Measurements from ENCODE around the gene NRXN2. TPM values are rescaled to one million over a fixed set of nuclear protein-coding genes. Genes with fewer than 3 reads are reported as not detected.

NRXN2 gene
- total and polyA plus RNA-seq, 7 donors, result 0.44 to 5.2 (median 1.9) TPM

- Histone ChIP-seq H3K27me3 (ENCODE audit: insufficient read depth in 3 of 3, low read length in 2 of 3) (peaks cover 0 to 23% (median 10%) of the 10 kb centered on the region in 3 donors), H3K36me3 (ENCODE audit: insufficient read depth in 1 of 2, low read depth in 1 of 2) (no peaks in the 10 kb centered on the region), H3K27ac (no peak overlapping the region), H3K4me1 (no peaks in the 10 kb centered on the region), H3K4me3 (no peak overlapping the region), H3K9me3 (no peaks in the 10 kb centered on the region)
- no peak for DNase-seq
- 83 to 91% (median 88%) methylated on average over 9 of the region's 9 CpGs for WGBS, 3 donors
- intact Hi-C loops (cut with DNase I), result no loop called here
- no peak for TF ChIP-seq CTCF (IDR thresholded peaks at IDR 0.05)
- ATAC-seq, result no peak
Measured at GRCh38 chr11:64648551-64648950, 74.4 kb downstream of the NRXN2 start.

- DNase-seq (no peak), ATAC-seq (no peak)
- no peak for TF ChIP-seq CTCF (IDR thresholded peaks at IDR 0.05)
- Histone ChIP-seq H3K4me1 (no peaks in the 10 kb centered on the region), H3K27ac (no peak overlapping the region), H3K9me3 (no peaks in the 10 kb centered on the region), H3K4me3 (no peak overlapping the region), H3K27me3 (ENCODE audit: insufficient read depth in 3 of 3, low read length in 2 of 3) (peaks cover 0 to 31% (median 11%) of the 10 kb centered on the region in 3 donors), H3K36me3 (ENCODE audit: insufficient read depth in 1 of 2, low read depth in 1 of 2) (no peaks in the 10 kb centered on the region)
- intact Hi-C loops (cut with DNase I), result no loop called here
- WGBS, 3 donors, result 56 to 69% (median 66%) methylated on average over 9 of the region's 9 CpGs
Measured at GRCh38 chr11:64647019-64647779, 75.8 kb downstream of the NRXN2 start.

GRCh38 chr11:64644647-64645275 lies 78.2 kb downstream of the NRXN2 start:
- no peaks in the 10 kb centered on the region for H3K36me3 ChIP-seq (ENCODE audit: insufficient read depth in 1 of 2, low read depth in 1 of 2)
- DNase-seq (no peak), ATAC-seq (peak in 1 of 4 donors; percentile 53)
- H3K9me3 ChIP-seq, result no peaks in the 10 kb centered on the region
- TF ChIP-seq CTCF (IDR thresholded peaks at IDR 0.05), result no peak
- no peak overlapping the region for H3K4me3 ChIP-seq
- H3K27ac ChIP-seq, result no peak overlapping the region
- peaks cover 0 to 56% (median 28%) of the 10 kb centered on the region in 3 donors for H3K27me3 ChIP-seq (ENCODE audit: insufficient read depth in 3 of 3, low read length in 2 of 3)
- no peaks in the 10 kb centered on the region for H3K4me1 ChIP-seq
- WGBS, 3 donors, result 49 to 56% (median 53%) methylated on average over 10 to 11 of the region's 11 CpGs
- intact Hi-C loops (cut with DNase I), result no loop called here

GRCh38 chr11:64643920-64644646 lies 78.9 kb downstream of the NRXN2 start:
- DNase-seq (no peak), ATAC-seq (no peak)
- no peak for TF ChIP-seq CTCF (IDR thresholded peaks at IDR 0.05)
- no peak overlapping the region for H3K4me3 ChIP-seq
- peaks cover 0 to 61% (median 29%) of the 10 kb centered on the region in 3 donors for H3K27me3 ChIP-seq (ENCODE audit: insufficient read depth in 3 of 3, low read length in 2 of 3)
- H3K27ac ChIP-seq, result no peak overlapping the region
- H3K36me3 ChIP-seq (ENCODE audit: insufficient read depth in 1 of 2, low read depth in 1 of 2), result no peaks in the 10 kb centered on the region
- WGBS, 3 donors, result 18 to 27% (median 25%) methylated on average over 19 of the region's 19 CpGs
- intact Hi-C loops (cut with DNase I), result no loop called here
- H3K9me3 ChIP-seq, result no peaks in the 10 kb centered on the region
- H3K4me1 ChIP-seq, result no peaks in the 10 kb centered on the region
